BLaER1 treated with 17β-estradiol and CSF1 and Interleukin-3, amounts not matched to agents 10 nM and 100 nM (cell line): Measurements from ENCODE around the gene RTN1.

Source experiments
- H3K27ac ChIP-seq, 11 experiments: shearing (Covaris generic); formaldehyde crosslinking; 2 replicates each; pipeline ENCODE4 v1.8.1; 2022
- H3K27me3 ChIP-seq, 11 experiments: shearing (Covaris generic); formaldehyde crosslinking; 2 replicates each; pipeline ENCODE4 v1.8.1; 2022
- H3K36me3 ChIP-seq, 11 experiments: shearing (Covaris generic); formaldehyde crosslinking; 2 replicates each; pipeline ENCODE4 v1.8.1; 2022
- H3K4me1 ChIP-seq, 10 experiments: shearing (Covaris generic); formaldehyde crosslinking; 2 replicates each; pipeline ENCODE4 v1.8.1; 2022
- H3K4me2 ChIP-seq, 11 experiments: shearing (Covaris generic); formaldehyde crosslinking; 2 replicates each; pipeline ENCODE4 v1.8.1; 2022
- H3K4me3 ChIP-seq, 10 experiments: shearing (Covaris generic); formaldehyde crosslinking; 2 replicates each; pipeline ENCODE4 v1.8.1; 2022
- H3K9ac ChIP-seq, 11 experiments: shearing (Covaris generic); formaldehyde crosslinking; 2 replicates each; pipeline ENCODE4 v1.8.1; 2022
- H3K9me3 ChIP-seq, 11 experiments: shearing (Covaris generic); formaldehyde crosslinking; replicated peaks in 1 of 11; 2 replicates each; pipeline ENCODE4 v1.8.1; 2022
- H4K20me1 ChIP-seq, 11 experiments: shearing (Covaris generic); formaldehyde crosslinking; 2 replicates each; pipeline ENCODE4 v1.8.1; 2022
- Cebpa-rat ChIP-seq, 11 experiments: shearing (Covaris generic); IDR thresholded peaks; 2 replicates each; pipeline ENCODE4 v1.8.1; 2022

RTN1 gene

DNA sequence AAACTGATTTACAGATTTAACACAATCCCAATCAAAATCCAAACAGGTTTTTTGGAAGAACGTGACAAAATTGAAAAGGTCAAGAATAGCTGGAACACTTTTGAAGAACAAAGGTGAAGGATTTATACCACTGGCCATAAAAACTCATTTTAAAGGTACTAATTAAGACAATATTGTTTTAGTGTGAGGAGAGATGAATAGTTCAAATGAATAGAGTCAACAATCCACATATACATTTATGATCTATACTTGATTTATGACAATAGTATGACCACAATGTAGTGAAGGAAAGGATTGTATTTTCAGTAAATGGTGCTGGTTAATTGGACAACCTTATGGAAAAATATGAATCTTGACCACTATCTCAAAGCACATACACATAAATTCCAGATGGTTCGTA lies 323.3 kb downstream of the RTN1 start:
- no peak overlapping the region for H3K27ac ChIP-seq
- H4K20me1 ChIP-seq, result no peaks in the 10 kb centered on the region
- H3K27me3 ChIP-seq, result no peaks in the 10 kb centered on the region
- H3K4me2 ChIP-seq, result no peak overlapping the region
- H3K9ac ChIP-seq, result no peak overlapping the region
- TF ChIP-seq Cebpa-rat (IDR thresholded peaks at IDR 0.05), result no peak
- H3K9me3 ChIP-seq, result peaks cover 0 to 12% (median 6%) of the 10 kb centered on the region in 11 experiments; a peak in 13 of 22 replicates
- H3K4me1 ChIP-seq, result no peaks in the 10 kb centered on the region
- no peak overlapping the region for H3K4me3 ChIP-seq
- no peaks in the 10 kb centered on the region for H3K36me3 ChIP-seq
